ENCODE data around the gene GPRASP3.

- no peak for TF ChIP-seq EZH2 (IDR thresholded peaks at IDR 0.05; ENCODE audit: insufficient read depth, poor library complexity, severe bottlenecking)
- TF ChIP-seq EZH2phosphoT487 (IDR thresholded peaks at IDR 0.05; ENCODE audit: insufficient read depth, low read depth), result no peak
These were observed 23.8 kb downstream of the GPRASP3 start for GRCh38 chrX:102744307-102744706.

Data from GM23248 (cell line).